ENCODE measurements around the gene PDC. TPM values are rescaled to one million over a fixed set of nuclear protein-coding genes. Genes with fewer than 3 reads are reported as not detected.
"Not testable (repeated sequence)": the region's sequence is repeated elsewhere in the genome, so short reads cannot be mapped to it uniquely, and the experiment has no call there.

PDC gene
- total RNA-seq, 1 donor from 2014 or later = not detected

DNA sequence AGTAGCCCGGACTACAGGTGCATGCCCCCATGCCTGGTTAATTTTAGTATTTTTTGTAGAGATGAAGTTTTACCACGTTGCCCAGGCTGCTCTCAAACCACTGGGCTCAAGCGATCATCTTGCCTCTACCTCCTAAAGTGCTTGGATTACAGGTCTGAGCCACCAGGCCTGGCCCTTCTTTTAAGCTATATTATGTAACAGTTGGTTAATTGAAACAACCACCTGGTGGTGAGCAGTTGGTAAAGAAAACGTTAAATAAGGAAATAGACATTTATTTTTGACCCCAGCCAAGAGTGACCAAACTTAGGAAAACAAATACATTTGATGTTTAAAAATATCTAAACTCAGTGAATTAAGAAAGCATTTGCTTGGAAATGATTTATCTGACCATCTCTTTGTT, 12.1 kb upstream of the PDC start:
- Histone ChIP-seq H3K4me3 (no peak overlapping the region), H3K4me1 (no peaks in the 10 kb centered on the region), H3K27me3 (no peaks in the 10 kb centered on the region), H3K27ac (no peak overlapping the region), H3K36me3 (no peaks in the 10 kb centered on the region), H3K9me3 (no peaks in the 10 kb centered on the region)
- intact Hi-C loops (cut with DNase I) = no loop called here
- TF ChIP-seq, protein P1, sequence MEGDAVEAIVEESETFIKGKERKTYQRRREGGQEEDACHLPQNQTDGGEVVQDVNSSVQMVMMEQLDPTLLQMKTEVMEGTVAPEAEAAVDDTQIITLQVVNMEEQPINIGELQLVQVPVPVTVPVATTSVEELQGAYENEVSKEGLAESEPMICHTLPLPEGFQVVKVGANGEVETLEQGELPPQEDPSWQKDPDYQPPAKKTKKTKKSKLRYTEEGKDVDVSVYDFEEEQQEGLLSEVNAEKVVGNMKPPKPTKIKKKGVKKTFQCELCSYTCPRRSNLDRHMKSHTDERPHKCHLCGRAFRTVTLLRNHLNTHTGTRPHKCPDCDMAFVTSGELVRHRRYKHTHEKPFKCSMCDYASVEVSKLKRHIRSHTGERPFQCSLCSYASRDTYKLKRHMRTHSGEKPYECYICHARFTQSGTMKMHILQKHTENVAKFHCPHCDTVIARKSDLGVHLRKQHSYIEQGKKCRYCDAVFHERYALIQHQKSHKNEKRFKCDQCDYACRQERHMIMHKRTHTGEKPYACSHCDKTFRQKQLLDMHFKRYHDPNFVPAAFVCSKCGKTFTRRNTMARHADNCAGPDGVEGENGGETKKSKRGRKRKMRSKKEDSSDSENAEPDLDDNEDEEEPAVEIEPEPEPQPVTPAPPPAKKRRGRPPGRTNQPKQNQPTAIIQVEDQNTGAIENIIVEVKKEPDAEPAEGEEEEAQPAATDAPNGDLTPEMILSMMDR (IDR thresholded peaks at IDR 0.05) = no peak
- no peak for DNase-seq (ENCODE audit: low spot score in 2 of 2)

DNA sequence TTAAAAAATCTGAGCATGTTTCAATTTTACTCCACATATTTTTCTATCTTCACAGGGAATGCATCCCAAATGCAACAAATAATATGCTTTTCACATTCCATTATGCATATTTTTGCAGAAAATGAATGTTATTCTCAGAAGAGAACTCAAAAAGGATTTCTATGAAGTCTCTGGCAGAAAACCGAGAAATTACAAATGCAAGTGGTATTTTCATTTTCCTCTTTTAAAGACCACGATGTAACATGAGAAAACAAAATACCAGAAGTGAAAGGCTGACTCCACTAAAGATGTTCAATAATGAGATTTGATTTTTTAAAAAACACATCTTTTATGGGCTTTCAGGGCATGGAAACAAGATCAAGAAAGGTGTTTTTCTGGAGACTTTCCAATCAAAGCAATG, 5.0 kb upstream of the PDC start:
- no peaks in the 10 kb centered on the region for H3K4me1 ChIP-seq
- DNase-seq (ENCODE audit: low spot score in 2 of 2) = no peak
- H3K27me3 ChIP-seq = no peaks in the 10 kb centered on the region
- no peaks in the 10 kb centered on the region for H3K36me3 ChIP-seq
- no peak overlapping the region for H3K27ac ChIP-seq
- no peak overlapping the region for H3K4me3 ChIP-seq
- intact Hi-C loops (cut with DNase I) = no loop called here
- TF ChIP-seq, protein P1 (IDR thresholded peaks at IDR 0.05) = no peak
- no peaks in the 10 kb centered on the region for H3K9me3 ChIP-seq

- H3K27me3 ChIP-seq; H3K36me3 ChIP-seq; H3K4me1 ChIP-seq; H3K9me3 ChIP-seq; H3K4me3 ChIP-seq; H3K27ac ChIP-seq; DNase-seq (ENCODE audit: low spot score in 2 of 2); intact Hi-C loops (cut with DNase I): not testable (repeated sequence)
These were observed 4.6 kb upstream of the PDC start for GRCh38 chr1:186465491-186465890.

GRCh38 chr1:186463926-186464325, 3.0 kb upstream of the PDC start:
- Histone ChIP-seq H3K9me3 (no peaks in the 10 kb centered on the region), H3K27ac (no peak overlapping the region), H3K27me3 (no peaks in the 10 kb centered on the region), H3K4me3 (no peak overlapping the region), H3K36me3 (no peaks in the 10 kb centered on the region), H3K4me1 (no peaks in the 10 kb centered on the region)
- no peak for DNase-seq (ENCODE audit: low spot score in 2 of 2)
- intact Hi-C loops (cut with DNase I) = no loop called here
- TF ChIP-seq, protein P1 (IDR thresholded peaks at IDR 0.05) = no peak

- Histone ChIP-seq H3K36me3 (no peaks in the 10 kb centered on the region), H3K27me3 (no peaks in the 10 kb centered on the region), H3K9me3 (no peaks in the 10 kb centered on the region), H3K27ac (no peak overlapping the region), H3K4me3 (no peak overlapping the region), H3K4me1 (no peaks in the 10 kb centered on the region)
- intact Hi-C loops (cut with DNase I) = no loop called here
- TF ChIP-seq, protein P1 (IDR thresholded peaks at IDR 0.05) = no peak
- DNase-seq (ENCODE audit: low spot score in 2 of 2) = no peak
These were observed 2.6 kb upstream of the PDC start for GRCh38 chr1:186463511-186463910.

- H3K27me3 ChIP-seq; DNase-seq (ENCODE audit: low spot score in 2 of 2); H3K4me1 ChIP-seq; H3K9me3 ChIP-seq; H3K4me3 ChIP-seq; intact Hi-C loops (cut with DNase I); H3K36me3 ChIP-seq; H3K27ac ChIP-seq: not testable (repeated sequence)
These were observed 1.8 kb downstream of the PDC start for GRCh38 chr1:186459161-186459560.

- H3K4me3 ChIP-seq = no peak overlapping the region
- no peak for DNase-seq (ENCODE audit: low spot score in 2 of 2)
- H3K36me3 ChIP-seq = no peaks in the 10 kb centered on the region
- no peaks in the 10 kb centered on the region for H3K27me3 ChIP-seq
- no peak overlapping the region for H3K27ac ChIP-seq
- intact Hi-C loops (cut with DNase I) = no loop called here
- TF ChIP-seq, protein P1 (IDR thresholded peaks at IDR 0.05) = no peak
- H3K4me1 ChIP-seq = no peaks in the 10 kb centered on the region
- no peaks in the 10 kb centered on the region for H3K9me3 ChIP-seq
These were observed 4.1 kb downstream of the PDC start for GRCh38 chr1:186456729-186457255.

Measured in ascending aorta (tissue), 2 donors.